HCT116 (cell line): ENCODE measurements around the gene OR6C76.
"Not testable (repeated sequence)": the region's sequence is repeated elsewhere in the genome, so short reads cannot be mapped to it uniquely, and the experiment has no call there.

Experiments
- EGR1 ChIP-seq: IDR thresholded peaks from 2 replicates; pipeline ENCODE4 v1.6.1; 2012; ENCODE audit warnings: low read depth
- FOSL1 ChIP-seq: IDR thresholded peaks from 2 replicates; pipeline ENCODE4 v1.6.1; 2012; ENCODE audit warnings: low read depth
- POLR2A ChIP-seq: IDR thresholded peaks from 2 replicates; pipeline ENCODE4 v1.7.0; 2011; ENCODE audit warnings: borderline replicate concordance; ENCODE audit not compliant: insufficient read depth, insufficient read length; ENCODE audit errors: extremely low read depth
- POLR2AphosphoS5 ChIP-seq: IDR thresholded peaks from 2 replicates; pipeline ENCODE4 v1.6.1; 2011; ENCODE audit warnings: mild to moderate bottlenecking, low read depth, low read length, moderate library complexity
- SP1 ChIP-seq: IDR thresholded peaks from 2 replicates; pipeline ENCODE4 v1.6.1; 2012; ENCODE audit warnings: low read depth
- ZFX ChIP-seq: fragments of 450-650 bp; IDR thresholded peaks from 2 replicates; pipeline ENCODE4 v1.6.1; 2017
- TF ChIP-seq, protein P1 (sequence below), 3 experiments: fragments of 200-600 bp in 1 of 3; sonication (generic) in 1 of 3; IDR thresholded peaks in 2 of 3; conservative IDR thresholded peaks in 1 of 3; 2 replicates each; pipeline ENCODE4 v1.5.1; 2012 to 2017; ENCODE audit warnings: low read depth in 2 of 3, low read length in 2 of 3, antibody characterized with exemption in 1 of 3, borderline replicate concordance in 1 of 3, control low read depth in 1 of 3, mild to moderate bottlenecking in 1 of 3, mixed read lengths in 1 of 3, mixed run types in 1 of 3, moderate library complexity in 1 of 3; ENCODE audit not compliant: insufficient read depth in 1 of 3
- TF ChIP-seq, protein P2 (sequence below): IDR thresholded peaks from 2 replicates; pipeline ENCODE4 v1.6.1; 2012; ENCODE audit warnings: low read depth

DNA sequence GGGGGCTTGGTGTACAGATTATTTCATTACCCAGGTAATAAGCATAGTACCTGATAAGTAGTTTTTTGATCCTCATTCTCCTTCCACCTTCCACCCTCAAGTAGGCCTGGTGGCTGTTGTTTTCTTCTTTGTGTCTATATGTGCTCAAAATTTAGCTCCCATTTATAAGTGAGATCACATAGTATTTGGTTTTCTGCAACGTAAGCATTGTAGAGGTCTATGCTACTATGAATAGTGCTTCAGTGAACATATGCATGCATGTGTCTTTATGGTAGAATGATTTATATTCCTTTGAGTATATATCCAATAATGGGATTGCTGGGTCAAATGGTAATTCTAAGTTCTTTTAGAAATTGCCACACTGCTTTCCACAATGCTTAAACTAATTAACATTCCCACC lies 16.9 kb upstream of the OR6C76 start:
- not testable (repeated sequence) for TF ChIP-seq POLR2AphosphoS5, ZFX, POLR2A, EGR1, FOSL1, SP1
- TF ChIP-seq, protein P1, sequence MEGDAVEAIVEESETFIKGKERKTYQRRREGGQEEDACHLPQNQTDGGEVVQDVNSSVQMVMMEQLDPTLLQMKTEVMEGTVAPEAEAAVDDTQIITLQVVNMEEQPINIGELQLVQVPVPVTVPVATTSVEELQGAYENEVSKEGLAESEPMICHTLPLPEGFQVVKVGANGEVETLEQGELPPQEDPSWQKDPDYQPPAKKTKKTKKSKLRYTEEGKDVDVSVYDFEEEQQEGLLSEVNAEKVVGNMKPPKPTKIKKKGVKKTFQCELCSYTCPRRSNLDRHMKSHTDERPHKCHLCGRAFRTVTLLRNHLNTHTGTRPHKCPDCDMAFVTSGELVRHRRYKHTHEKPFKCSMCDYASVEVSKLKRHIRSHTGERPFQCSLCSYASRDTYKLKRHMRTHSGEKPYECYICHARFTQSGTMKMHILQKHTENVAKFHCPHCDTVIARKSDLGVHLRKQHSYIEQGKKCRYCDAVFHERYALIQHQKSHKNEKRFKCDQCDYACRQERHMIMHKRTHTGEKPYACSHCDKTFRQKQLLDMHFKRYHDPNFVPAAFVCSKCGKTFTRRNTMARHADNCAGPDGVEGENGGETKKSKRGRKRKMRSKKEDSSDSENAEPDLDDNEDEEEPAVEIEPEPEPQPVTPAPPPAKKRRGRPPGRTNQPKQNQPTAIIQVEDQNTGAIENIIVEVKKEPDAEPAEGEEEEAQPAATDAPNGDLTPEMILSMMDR (IDR thresholded peaks at IDR 0.05 in 2 of 3, conservative IDR thresholded peaks at IDR 0.05 in 1 of 3; ENCODE audit: borderline replicate concordance in 1 of 3, insufficient read depth in 1 of 3, low read depth in 2 of 3, low read length in 2 of 3) = not testable (repeated sequence)
- TF ChIP-seq, protein P2, sequence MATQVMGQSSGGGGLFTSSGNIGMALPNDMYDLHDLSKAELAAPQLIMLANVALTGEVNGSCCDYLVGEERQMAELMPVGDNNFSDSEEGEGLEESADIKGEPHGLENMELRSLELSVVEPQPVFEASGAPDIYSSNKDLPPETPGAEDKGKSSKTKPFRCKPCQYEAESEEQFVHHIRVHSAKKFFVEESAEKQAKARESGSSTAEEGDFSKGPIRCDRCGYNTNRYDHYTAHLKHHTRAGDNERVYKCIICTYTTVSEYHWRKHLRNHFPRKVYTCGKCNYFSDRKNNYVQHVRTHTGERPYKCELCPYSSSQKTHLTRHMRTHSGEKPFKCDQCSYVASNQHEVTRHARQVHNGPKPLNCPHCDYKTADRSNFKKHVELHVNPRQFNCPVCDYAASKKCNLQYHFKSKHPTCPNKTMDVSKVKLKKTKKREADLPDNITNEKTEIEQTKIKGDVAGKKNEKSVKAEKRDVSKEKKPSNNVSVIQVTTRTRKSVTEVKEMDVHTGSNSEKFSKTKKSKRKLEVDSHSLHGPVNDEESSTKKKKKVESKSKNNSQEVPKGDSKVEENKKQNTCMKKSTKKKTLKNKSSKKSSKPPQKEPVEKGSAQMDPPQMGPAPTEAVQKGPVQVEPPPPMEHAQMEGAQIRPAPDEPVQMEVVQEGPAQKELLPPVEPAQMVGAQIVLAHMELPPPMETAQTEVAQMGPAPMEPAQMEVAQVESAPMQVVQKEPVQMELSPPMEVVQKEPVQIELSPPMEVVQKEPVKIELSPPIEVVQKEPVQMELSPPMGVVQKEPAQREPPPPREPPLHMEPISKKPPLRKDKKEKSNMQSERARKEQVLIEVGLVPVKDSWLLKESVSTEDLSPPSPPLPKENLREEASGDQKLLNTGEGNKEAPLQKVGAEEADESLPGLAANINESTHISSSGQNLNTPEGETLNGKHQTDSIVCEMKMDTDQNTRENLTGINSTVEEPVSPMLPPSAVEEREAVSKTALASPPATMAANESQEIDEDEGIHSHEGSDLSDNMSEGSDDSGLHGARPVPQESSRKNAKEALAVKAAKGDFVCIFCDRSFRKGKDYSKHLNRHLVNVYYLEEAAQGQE = not testable (repeated sequence)
